B cell (primary cell): ENCODE measurements around the gene PPP2R3A.

Experiments
- CTCF ChIP-seq: fragments of 200-600 bp; IDR thresholded peaks from one replicate; pipeline ENCODE4 v1.8.0; 2022; ENCODE audit warnings: antibody characterized with exemption, mild to moderate bottlenecking
- EZH2 ChIP-seq: IDR thresholded peaks from 2 replicates; pipeline ENCODE4 v1.6.1; 2012; ENCODE audit warnings: borderline replicate concordance, low read depth, mild to moderate bottlenecking, moderate library complexity, low read length; ENCODE audit not compliant: insufficient read depth, poor library complexity, severe bottlenecking

GRCh38 chr3:135964160-135964955 lies 1.2 kb upstream of the PPP2R3A start:
- TF ChIP-seq CTCF (no peak), EZH2 (no peak)
